Parathyroid adenoma (tissue), 2 donors: ENCODE measurements around the gene PRSS23.

Source experiments
- H2AFZ ChIP-seq: fragments of 300-600 bp; sonication (generic); one replicate; pipeline ENCODE4 v1.7.0; 2017; ENCODE audit warnings: antibody characterized with exemption, mild to moderate bottlenecking
- H3K27ac ChIP-seq: fragments of 300-600 bp; sonication (generic); one replicate; pipeline ENCODE4 v1.7.0; 2017
- H3K27me3 ChIP-seq: fragments of 300-600 bp; sonication (generic); one replicate; pipeline ENCODE4 v1.7.0; 2017; ENCODE audit warnings: low read length; ENCODE audit not compliant: control insufficient read depth, insufficient read depth
- H3K36me3 ChIP-seq: fragments of 300-600 bp; sonication (generic); one replicate; pipeline ENCODE4 v1.7.0; 2017; ENCODE audit warnings: low read length; ENCODE audit not compliant: control insufficient read depth, insufficient read depth
- H3K4me1 ChIP-seq: fragments of 300-600 bp; sonication (generic); one replicate; pipeline ENCODE4 v1.7.0; 2017; ENCODE audit warnings: control low read depth
- H3K4me2 ChIP-seq: fragments of 300-600 bp; sonication (generic); one replicate; pipeline ENCODE4 v1.7.0; 2017; ENCODE audit warnings: low read length
- H3K4me3 ChIP-seq: fragments of 300-600 bp; sonication (generic); one replicate; pipeline ENCODE4 v1.7.0; 2017; ENCODE audit warnings: low read depth, low read length
- H3K79me2 ChIP-seq: fragments of 300-600 bp; sonication (generic); one replicate; pipeline ENCODE4 v1.7.0; 2017; ENCODE audit warnings: control low read depth
- H3K9ac ChIP-seq: fragments of 300-600 bp; sonication (generic); one replicate; pipeline ENCODE4 v1.7.0; 2017; ENCODE audit warnings: mild to moderate bottlenecking
- H3K9me3 ChIP-seq: fragments of 300-600 bp; sonication (generic); one replicate; pipeline ENCODE4 v1.7.0; 2017; ENCODE audit warnings: low read length; ENCODE audit not compliant: control insufficient read depth
- CTCF ChIP-seq: fragments of 300-600 bp; sonication (generic); IDR thresholded peaks from one replicate; pipeline ENCODE4 v1.7.0; 2017; ENCODE audit warnings: antibody characterized with exemption, mild to moderate bottlenecking
- donor health status: primary hyperparathyroidism.

The PRSS23 gene

GRCh38 chr11:86799680-86800075 lies 664 bp upstream of the PRSS23 start:
- no peak overlapping the region for H3K9ac ChIP-seq
- H3K79me2 ChIP-seq = no peaks in the 10 kb centered on the region
- H3K27me3 ChIP-seq = no peaks in the 10 kb centered on the region
- no peak for TF ChIP-seq CTCF
- H3K36me3 ChIP-seq = no peaks in the 10 kb centered on the region
- H3K4me1 ChIP-seq = peaks cover 9% of the 10 kb centered on the region
- peak overlapping the region; percentile 74 for H3K27ac ChIP-seq
- H3K9me3 ChIP-seq = no peaks in the 10 kb centered on the region
- H3K4me2 ChIP-seq = peak overlapping the region; percentile 72
- H2AFZ ChIP-seq = peak overlapping the region; percentile 88
- peak overlapping the region; percentile 50 for H3K4me3 ChIP-seq

- Histone ChIP-seq H3K9me3 (no peaks in the 10 kb centered on the region), H2AFZ (peak overlapping the region; percentile 70), H3K36me3 (no peaks in the 10 kb centered on the region), H3K79me2 (no peaks in the 10 kb centered on the region), H3K9ac (no peak overlapping the region), H3K4me2 (peak overlapping the region; percentile 67), H3K4me3 (peak overlapping the region; percentile 53), H3K4me1 (peaks cover 16% of the 10 kb centered on the region), H3K27ac (peak overlapping the region; percentile 65), H3K27me3 (no peaks in the 10 kb centered on the region)
- TF ChIP-seq CTCF = no peak
Measured at GRCh38 chr11:86800960-86801272, 574 bp downstream of the PRSS23 start.

GRCh38 chr11:86801364-86801763 lies 1.0 kb downstream of the PRSS23 start:
- Histone ChIP-seq H3K27ac (peak overlapping the region; percentile 65), H3K4me2 (peak overlapping the region; percentile 67), H3K4me3 (peak overlapping the region; percentile 53), H3K36me3 (no peaks in the 10 kb centered on the region), H2AFZ (no peak overlapping the region), H3K9ac (no peak overlapping the region), H3K79me2 (no peaks in the 10 kb centered on the region), H3K4me1 (peaks cover 19% of the 10 kb centered on the region), H3K9me3 (no peaks in the 10 kb centered on the region), H3K27me3 (no peaks in the 10 kb centered on the region)
- no peak for TF ChIP-seq CTCF

- TF ChIP-seq CTCF = no peak
- peaks cover 19% of the 10 kb centered on the region for H3K4me1 ChIP-seq
- H3K9me3 ChIP-seq = no peaks in the 10 kb centered on the region
- peak overlapping the region; percentile 44 for H3K4me2 ChIP-seq
- H3K4me3 ChIP-seq = peak overlapping the region; percentile 11
- no peaks in the 10 kb centered on the region for H3K36me3 ChIP-seq
- peak overlapping the region; percentile 65 for H3K27ac ChIP-seq
- H3K79me2 ChIP-seq = no peaks in the 10 kb centered on the region
- no peaks in the 10 kb centered on the region for H3K27me3 ChIP-seq
- no peak overlapping the region for H2AFZ ChIP-seq
- H3K9ac ChIP-seq = no peak overlapping the region
Measured at GRCh38 chr11:86802146-86802545, 1.8 kb downstream of the PRSS23 start.

GRCh38 chr11:86802601-86803051 lies 2.3 kb downstream of the PRSS23 start:
- Histone ChIP-seq H3K27me3 (no peaks in the 10 kb centered on the region), H3K9me3 (no peaks in the 10 kb centered on the region), H2AFZ (no peak overlapping the region), H3K4me1 (peaks cover 19% of the 10 kb centered on the region), H3K9ac (no peak overlapping the region), H3K79me2 (no peaks in the 10 kb centered on the region), H3K36me3 (no peaks in the 10 kb centered on the region), H3K4me2 (peak overlapping the region; percentile 44), H3K4me3 (peak overlapping the region; percentile 11), H3K27ac (peak overlapping the region; percentile 65)
- peak; percentile 45 for TF ChIP-seq CTCF
